HG02588 (cell line): ENCODE data around the gene EIF4A2.
A peak's percentile ranks its signal among the peaks of the same experiment; 100 is the strongest.

Experiments used
- ATAC-seq: cut with Tn5 transposase; IDR thresholded peaks from one replicate; pipeline ENCODE4 v1.9.1; 2021; ENCODE audit warnings: mild to moderate bottlenecking, moderate library complexity; ENCODE audit not compliant: unreplicated experiment

EIF4A2 gene

DNA sequence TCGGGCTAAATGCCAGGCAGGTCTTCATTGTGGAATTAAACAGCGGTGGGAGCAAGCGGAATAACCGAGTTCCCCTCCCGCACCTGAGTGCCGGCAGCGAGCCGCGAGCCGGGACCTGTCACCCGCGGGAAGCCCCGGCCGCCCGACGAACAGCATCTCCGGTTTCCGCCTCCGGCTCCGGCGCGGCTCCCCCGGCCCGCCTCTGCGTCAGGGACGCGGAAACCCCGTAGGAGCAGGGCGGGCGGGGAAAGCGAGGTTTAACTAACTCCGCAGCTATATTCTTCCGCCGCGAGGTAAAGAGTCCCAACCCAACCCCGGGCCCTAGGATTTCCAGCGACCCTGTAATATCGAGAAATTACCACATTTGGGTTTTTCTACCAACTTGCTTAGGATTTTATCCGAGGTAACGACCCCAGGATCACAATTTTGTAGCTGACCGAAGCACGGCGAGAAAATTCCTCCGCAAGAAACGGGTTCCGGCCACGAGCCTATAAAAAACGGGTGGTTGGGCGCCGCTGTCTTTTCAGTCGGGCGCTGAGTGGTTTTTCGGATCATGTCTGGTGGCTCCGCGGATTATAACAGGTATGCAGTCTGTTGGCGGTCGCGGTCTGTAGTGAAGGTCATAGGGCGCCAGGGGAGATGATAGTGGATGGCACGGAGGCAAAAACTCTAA lies at the start of gene EIF4A2:
Gene EIF4A2 (plus strand): TSS at position 520 of the 673 bp plus-strand sequence. CDS start 34 bp downstream, at position 554.
- peak; percentile 64 for ATAC-seq

DNA sequence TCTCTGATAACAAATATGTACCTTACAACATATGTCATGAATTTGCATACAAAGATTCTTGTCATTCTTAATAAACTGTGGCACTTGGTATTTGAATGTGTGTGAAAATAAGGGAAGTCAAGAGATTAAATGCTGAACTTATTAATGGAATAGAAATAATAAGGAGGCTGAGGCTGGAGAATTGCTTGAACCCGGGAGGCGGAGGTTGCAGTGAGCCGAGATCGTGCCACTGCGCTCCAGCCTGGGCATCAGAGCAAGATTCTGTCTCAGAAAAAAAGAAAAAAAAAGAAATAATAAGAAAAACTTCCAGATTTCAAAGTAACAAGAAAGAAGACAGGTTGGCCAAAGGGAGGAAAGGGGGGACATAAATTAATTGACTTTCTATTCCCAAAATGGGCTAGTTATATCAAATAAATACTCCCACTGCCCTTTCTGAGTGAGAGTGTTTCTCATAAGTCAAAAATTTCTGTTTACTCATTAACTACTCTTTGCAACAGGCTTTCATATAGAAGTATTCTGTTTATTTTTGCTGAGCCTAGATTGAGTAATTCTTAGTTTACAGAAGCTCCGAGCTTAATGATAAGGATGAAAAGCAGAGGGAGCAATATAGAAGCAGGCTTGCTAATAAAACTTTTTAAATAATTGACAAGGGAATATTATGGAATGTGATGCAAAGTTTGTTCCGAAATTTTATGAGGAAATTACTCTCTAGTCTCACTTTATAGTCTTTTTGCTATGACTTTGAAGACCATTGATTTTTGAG lies 40.6 kb upstream of the EIF4A2 start:
- no peak for ATAC-seq

DNA sequence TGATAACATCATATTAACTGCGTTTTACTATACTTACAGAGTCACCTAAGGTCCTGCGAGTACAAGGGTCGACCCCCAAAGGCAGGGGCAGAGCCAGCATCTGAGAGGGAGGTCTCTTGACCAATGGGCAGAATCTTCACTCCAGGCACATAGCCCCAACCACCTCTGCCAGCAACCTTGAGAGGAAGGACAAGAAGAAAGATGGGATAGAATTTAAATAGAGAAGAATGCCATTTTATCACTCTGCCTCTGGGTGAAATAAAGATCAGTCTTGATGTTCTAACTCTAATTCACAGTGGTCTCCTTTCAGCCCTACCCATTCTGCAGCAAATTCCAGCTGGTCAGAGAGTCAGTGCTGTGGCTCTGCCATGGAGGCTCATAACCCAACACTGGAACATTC lies 39.7 kb upstream of the EIF4A2 start:
- ATAC-seq, result no peak

DNA sequence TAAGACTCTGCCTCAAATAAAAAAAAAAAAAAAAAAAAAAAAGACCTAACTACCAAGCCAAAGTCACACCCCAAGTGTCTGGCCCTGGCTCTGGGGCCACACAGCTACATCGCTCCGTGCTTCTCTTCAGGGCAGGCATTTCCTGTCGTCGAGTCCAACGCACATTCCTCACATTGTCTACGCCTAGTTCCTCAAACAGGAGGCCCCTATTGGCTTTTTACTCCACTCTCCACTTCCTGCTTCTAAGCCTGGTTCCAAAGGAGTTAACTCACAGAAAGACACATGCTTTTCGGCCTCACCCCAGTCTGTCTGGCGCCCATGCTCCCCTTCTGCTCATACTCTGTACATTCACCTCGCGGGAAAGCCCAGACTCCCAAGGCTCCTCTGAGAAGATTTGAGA lies 37.4 kb upstream of the EIF4A2 start:
- ATAC-seq, result no peak

DNA sequence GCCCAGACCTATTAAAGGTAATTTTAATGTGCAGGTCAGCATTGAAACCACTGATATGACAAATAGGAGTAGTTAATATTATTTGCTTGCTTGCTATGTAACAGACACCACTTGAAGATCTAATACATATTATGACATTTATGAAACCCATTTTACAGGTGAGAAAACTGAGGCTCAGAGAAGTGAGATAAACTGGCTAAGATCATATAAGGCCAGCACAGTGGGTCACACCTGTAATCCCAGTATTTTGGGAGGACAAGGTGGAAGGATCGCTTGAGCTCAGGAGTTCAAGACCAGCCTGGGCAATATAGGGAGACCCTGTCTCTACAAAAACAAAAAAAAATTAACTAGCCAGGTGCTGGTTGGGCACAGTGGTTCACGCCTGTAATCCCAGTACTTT lies 33.1 kb upstream of the EIF4A2 start:
- no peak for ATAC-seq

DNA sequence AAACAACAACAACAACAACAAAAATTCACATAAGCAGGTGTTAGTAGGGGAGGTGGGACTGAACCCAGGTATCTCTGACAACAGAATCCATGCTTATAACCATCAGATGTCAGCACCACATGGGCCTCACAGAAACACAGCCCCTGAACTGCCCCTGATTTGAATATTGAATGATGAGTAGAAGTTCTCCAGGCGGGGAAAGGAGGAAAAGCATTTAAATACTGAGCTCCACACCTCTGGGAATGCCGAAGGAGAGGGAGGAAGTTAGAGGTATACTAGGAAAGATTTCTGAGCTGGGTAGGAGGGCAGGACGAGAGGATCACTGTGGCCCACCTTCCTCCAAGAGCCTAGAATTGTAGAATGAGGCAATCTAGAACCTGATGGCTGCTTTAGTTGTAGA lies 31.9 kb upstream of the EIF4A2 start:
- ATAC-seq, result no peak

DNA sequence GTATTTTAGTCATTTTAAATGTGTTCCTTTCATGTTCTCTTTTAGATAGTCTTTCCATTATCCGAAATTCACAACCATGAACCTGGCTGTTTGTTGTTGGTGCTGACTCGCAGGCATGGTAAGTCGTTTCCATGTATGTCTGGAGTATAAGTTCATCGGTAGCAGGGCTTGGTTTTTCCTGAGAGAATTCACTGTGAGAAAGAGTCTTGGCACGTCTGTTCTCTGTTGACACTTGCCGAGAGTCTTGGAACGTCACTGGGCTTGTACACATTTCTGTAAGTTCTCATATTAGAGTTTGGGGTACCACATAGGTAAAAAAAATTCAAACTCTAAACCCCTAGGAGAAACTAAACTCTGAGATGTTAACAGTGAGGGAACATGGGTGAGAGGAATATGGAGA lies 29.4 kb upstream of the EIF4A2 start:
- ATAC-seq, result no peak

DNA sequence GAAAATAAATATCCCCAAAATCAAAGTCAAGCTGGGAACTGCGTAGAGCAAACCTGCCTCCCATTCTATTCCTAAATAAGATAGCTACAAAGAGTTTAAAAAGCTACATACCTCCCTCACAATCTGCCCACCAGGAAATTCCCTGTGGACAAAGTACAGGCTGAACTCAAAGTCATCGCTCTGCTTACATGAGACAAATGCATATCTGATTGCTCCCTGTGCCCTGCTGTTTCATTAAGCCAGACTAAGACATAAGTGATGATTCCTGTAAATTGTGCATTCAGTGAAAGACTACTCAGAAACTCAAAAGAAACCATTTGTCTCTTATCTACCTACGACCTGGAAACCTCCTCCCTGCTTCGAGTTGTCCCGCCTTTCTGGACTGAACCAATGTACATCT lies 28.5 kb upstream of the EIF4A2 start:
- ATAC-seq, result no peak

DNA sequence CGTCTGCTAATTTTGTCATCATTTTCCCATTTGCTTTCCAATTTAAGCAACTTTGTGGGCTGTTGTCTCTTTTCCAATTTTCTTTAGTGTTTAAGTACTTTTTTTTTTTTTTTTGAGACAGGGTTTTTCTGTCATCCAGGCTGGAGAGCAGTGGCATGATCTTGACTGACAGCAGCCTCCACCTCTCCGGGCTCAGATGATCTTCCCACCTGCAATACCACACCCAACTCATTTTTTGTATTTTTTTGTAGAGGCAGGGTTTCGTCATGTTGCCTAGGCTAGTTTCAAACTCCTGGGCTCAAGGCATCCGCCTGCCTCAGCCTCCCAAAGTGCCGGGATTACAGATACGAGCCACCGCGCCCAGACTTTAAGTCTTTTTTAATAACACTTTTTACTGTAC lies 26.2 kb upstream of the EIF4A2 start:
- no peak for ATAC-seq

DNA sequence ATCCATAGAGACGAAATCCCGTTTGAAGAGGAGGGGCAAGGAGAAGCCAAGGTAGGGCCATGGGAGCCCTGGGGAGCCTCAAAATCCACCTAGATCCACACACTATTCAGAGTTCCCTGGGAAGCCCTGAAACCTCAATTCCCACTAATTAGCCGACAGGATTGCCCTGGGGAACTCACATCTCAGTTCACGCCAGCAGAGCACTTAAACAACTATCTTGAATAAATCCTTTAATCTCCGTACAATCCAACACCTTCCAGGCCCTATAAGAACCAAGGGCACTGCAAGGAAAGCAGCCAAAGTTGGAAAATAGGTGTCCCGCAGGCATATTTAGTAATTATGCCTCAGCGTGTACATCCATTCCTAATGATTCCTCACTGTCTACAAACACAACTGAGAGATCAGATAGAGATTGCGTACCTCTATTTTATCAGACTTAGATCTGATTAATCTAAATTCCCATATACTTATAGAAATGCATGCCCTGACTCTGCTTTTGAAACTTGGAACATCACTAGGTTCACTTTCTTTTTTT lies 25.6 kb upstream of the EIF4A2 start:
- no peak for ATAC-seq

DNA sequence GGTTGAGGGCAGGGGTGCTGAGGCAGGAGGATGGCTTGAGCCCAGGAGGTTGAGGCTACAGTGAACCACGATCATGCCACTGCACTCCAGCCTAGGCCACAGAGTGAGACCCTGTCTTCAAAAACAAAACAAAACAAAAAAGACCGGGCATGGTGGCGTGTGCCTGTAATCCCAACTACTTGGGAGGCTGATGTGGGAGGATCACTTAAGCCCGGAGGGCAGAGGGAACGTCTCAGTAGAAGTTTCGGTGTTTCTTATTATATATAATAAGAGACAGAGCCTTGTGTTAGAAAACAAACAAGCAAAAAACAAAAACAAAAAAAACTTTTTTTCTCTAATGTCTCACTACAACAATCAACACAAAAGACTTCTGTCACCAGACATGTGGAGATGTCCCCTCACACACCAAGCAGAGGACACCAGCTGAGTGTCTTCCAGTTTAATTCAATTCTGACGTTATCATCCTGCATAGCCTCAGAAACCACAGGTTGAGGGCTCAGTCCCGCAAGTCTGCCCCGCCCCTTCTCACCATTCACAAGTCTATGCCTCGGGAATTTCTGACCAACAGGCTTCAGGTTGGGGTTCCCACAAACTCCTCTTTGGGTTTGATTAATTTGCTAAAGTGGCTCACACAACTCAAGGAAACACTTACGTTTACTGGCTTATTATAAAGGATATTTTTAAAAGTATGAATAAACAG lies 24.0 kb upstream of the EIF4A2 start:
- no peak for ATAC-seq

DNA sequence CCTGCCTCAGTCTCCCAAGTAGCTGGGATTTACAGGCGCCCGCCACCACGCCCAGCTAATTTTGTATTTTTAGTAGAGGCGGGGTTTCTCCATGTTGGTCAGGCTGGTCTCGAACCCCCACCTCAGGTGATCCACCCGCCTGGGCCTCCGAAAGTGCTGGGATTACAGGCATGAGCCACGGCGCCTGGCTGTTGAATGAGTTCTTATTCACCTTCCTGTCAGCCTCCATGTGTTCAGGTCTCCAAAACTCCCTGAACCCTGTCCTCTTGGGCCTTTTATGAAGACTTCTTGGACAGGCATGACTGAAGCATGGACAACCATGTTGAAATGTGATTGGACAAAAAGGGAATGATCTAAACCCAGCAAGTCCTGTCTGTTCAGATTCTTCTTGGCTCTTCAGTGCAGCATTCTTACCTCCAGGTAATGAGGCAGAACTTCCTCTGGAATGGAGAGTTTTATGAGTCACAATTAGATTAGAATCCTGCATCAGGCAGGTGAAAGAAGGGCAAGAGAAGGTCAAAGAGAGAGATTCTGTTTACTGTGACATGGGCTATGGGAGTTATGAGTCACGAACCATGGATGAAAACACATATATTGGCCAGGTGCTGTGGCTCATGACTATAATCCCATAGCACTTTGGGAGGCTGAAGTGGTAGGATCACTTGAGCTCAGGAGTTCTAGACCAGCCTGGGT lies 23.1 kb upstream of the EIF4A2 start:
- ATAC-seq, result no peak

DNA sequence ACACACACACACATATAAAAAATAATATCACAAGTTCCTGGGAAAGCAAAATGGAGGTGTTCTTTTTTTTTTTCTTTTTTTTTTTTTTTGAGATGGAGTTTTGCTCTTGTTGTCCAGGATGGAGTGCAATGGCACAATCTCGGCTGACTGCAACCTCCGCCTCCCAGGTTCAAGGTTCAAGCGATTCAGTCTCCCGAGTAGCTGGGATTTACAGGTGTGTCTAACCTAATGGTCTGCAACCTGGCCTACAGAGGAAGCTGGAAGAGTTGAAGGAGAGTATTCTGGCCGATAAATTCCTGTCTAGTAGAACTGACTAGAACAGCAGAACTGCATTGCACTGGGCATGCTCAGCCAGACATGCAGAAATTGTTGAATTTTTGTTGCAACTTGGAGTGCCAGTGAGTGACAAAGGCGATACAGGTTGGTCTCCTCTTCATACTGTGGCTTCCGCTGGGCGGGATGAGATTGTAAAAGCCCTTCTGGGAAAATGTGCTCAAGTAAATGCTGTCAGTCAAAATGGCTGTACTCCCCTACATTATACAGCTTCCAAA lies 22.4 kb upstream of the EIF4A2 start:
- no peak for ATAC-seq

DNA sequence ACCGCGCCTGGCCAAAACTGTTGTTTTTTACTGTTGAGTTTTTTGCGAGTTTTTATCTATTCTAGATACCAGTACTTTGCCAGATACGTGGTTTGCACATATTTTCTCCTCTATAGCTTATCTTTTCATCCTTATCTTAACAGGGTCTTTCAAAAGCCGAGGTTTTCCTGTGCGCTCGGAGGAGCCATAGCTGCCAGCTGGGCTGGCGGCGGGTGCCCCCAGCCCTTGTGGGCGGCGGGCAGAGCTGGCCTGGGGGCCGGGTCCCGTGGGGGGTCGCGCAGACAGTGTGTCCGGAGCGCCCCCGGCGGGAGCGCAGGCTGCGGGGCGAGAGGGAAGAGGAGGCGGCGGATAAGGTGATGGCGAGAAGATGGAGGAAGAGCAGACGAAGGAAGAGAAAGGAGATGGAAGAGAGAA lies 11.1 kb upstream of the EIF4A2 start:
- ATAC-seq, result peak; percentile 23

DNA sequence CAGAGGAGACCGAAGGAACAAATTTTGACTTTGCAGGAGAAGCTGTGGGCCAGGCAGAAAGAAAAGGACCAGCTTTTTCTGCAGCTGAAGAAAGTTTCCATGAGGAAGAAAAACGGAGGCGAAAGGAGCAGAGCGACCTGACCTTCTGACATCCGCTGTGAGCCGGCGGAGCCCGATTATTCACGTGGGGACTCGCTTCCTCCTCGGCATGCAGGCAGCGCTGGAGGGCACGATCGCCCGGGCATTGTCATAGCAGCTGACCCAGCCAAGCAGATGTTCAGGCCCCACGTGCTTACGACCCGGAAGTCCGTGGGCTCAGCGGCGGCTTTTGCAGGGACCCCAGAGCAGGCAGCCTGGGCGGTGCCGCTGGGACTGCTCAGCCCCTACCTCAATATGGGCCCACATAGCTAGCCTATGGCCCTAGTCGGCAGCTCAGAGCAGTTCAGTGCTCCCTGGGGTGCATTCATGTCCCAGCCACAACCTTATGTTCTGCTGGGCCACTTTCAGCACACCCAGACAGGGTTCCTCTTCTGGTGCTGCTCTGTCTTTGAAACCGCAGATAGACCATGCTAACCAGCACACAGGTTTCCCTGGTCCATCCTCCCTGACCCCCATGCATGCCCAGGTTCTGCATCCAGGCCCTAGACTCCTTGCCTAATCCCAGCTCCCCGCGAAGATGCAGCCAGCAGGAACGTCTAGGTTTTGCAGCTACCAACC lies 10.5 kb upstream of the EIF4A2 start:
- peak; percentile 92 for ATAC-seq

DNA sequence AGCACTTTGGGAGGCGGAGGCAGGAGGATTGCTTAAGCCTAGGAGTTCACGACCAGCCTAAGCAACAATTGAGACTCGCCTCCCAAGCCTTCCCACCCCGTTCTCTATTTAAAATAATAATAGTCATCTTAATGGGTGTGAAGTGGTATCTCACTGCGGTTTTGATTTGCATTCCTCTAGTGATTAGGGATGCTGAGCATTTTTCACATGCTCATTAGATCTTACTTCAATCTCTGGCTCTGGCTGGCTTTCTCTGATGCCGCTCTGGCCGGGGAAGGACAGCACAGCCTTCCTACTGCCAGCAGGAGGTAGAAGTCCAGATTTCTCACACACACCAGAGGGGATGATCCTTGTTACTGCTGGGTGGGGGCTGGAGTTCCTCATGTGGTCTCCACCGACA lies 7.4 kb upstream of the EIF4A2 start:
- ATAC-seq, result no peak

DNA sequence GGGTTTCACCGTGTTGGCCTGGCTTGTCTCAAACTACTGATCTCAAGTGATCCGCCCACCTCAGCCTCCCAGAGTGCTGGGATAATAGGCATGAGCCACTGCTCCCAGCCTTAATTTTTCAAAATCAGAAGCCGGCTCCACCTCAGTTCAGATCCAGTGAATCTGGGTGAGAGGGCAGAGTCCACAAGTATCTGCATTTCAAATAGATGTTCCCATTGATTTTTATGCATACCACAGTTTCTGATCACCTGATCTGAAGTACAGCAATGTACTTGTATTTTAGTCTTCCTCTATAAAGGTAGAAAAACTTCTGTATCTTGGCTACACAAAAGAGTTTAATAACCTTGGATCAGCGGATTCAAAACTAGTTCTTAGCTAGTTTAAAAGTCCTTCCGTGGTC lies 4.2 kb upstream of the EIF4A2 start:
- ATAC-seq, result no peak

DNA sequence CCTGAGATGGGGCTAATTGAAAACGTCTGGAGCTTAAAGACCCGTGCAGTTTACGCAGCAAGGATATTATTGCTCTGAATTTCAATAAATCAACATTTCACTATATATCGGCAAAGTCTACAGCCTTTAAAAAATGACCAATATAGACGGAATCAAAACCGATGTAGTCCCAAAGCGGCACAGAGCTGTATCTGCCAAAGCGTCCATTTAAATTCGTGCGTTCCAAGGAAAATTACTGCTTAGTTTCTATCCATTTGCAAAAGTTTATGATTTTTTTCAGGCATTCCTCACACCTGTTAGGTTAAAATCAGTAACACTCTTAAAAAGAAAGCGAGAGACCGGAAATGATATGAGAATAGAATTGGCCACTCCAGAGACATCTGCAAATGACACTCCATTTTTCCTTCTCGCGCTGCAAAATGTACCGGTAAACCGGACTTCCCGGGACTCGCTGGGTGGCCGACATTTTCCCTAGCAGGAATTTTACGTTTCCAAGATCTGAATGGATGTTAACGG lies 777 bp upstream of the EIF4A2 start:
- no peak for ATAC-seq

DNA sequence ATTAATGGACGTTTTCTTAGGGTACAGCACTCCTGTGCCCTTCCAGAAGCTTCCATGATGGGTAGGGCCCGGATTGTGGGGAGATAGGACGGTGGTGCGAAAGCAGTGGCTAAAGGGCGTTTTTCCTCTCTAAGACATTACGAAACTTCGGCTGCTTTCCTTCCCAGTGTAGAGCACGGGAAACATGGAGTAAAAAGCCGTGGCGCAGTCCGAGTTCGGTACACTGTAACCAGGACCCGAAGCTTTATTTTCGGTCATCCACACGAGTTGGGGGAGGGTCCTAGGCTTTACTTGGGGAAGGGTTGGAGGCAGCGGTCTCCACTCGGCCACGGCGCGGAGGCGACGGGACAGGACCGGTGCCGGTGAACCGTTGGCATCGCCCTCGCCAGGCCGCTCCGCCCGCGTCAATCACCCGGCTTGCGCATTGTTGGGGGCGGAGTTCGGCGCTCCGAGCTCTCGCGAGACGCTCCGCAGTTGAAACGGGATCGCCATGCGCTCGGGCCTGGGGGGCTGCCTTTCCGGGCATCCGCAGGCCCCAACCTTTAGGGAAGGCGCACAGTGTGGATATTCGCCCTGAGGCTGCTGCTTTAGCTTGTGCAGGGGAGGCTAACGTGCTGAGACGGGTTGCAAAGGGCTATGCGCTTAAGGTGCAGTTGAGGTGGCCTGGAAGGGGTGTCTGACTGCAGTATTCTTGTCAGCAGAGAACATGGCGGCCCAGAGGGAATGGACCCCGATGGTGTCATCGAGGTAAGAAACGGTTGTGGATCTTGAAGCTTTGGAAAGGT lies 546 bp downstream of the EIF4A2 start:
- peak; percentile 66 for ATAC-seq
